Measurements from ENCODE around the gene FLG2. TPM values are rescaled to one million over a fixed set of nuclear protein-coding genes. Genes with fewer than 3 reads are reported as not detected.

FLG2 gene
- total RNA-seq = not detected
- long read RNA-seq = 0 reads

GRCh38 chr1:152359906-152360305, at the start of gene FLG2:
Gene FLG2, minus strand, starts transcription at chr1:152360006. Its CDS starts 1,122 bp downstream, at chr1:152358884.
- no peak for DNase-seq

DNA sequence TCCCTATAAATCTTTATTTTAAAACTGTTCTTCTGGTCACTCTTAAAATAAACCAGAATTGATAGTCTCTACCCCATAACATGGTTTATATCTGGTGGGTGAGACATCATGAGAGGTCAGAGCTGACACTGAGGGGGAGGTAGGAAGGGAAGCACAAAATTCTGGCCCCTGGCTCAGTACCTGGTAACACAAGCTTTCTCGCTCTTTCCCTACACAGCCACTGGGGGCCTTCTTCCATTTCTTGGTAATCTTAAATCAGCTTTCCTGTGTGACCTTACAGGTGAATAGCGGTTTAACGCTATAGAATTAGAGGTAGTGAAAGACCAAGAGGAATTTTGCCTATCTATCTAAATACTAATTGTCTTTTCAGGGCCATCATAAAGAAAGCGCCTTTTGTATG, 48.9 kb upstream of the FLG2 start:
- intact Hi-C loops (cut with DNase I) = no loop called here

More at GRCh38 chr1:152359906-152360305, at the start of gene FLG2:
- TF ChIP-seq, protein P1, sequence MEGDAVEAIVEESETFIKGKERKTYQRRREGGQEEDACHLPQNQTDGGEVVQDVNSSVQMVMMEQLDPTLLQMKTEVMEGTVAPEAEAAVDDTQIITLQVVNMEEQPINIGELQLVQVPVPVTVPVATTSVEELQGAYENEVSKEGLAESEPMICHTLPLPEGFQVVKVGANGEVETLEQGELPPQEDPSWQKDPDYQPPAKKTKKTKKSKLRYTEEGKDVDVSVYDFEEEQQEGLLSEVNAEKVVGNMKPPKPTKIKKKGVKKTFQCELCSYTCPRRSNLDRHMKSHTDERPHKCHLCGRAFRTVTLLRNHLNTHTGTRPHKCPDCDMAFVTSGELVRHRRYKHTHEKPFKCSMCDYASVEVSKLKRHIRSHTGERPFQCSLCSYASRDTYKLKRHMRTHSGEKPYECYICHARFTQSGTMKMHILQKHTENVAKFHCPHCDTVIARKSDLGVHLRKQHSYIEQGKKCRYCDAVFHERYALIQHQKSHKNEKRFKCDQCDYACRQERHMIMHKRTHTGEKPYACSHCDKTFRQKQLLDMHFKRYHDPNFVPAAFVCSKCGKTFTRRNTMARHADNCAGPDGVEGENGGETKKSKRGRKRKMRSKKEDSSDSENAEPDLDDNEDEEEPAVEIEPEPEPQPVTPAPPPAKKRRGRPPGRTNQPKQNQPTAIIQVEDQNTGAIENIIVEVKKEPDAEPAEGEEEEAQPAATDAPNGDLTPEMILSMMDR (IDR thresholded peaks at IDR 0.05) = no peak
- no peak within 1 kb of the TSS for H3K4me3 ChIP-seq
- no peaks in the 10 kb centered on the region for H3K27me3 ChIP-seq
- no peaks in the 10 kb centered on the region for H3K36me3 ChIP-seq
- ATAC-seq = no peak
- H3K4me1 ChIP-seq = no peaks in the 10 kb centered on the region
- intact Hi-C loops (cut with DNase I) = no loop called here
- H3K9me3 ChIP-seq = no peaks in the 10 kb centered on the region
- no peak within 1 kb of the TSS for H3K27ac ChIP-seq

DNA sequence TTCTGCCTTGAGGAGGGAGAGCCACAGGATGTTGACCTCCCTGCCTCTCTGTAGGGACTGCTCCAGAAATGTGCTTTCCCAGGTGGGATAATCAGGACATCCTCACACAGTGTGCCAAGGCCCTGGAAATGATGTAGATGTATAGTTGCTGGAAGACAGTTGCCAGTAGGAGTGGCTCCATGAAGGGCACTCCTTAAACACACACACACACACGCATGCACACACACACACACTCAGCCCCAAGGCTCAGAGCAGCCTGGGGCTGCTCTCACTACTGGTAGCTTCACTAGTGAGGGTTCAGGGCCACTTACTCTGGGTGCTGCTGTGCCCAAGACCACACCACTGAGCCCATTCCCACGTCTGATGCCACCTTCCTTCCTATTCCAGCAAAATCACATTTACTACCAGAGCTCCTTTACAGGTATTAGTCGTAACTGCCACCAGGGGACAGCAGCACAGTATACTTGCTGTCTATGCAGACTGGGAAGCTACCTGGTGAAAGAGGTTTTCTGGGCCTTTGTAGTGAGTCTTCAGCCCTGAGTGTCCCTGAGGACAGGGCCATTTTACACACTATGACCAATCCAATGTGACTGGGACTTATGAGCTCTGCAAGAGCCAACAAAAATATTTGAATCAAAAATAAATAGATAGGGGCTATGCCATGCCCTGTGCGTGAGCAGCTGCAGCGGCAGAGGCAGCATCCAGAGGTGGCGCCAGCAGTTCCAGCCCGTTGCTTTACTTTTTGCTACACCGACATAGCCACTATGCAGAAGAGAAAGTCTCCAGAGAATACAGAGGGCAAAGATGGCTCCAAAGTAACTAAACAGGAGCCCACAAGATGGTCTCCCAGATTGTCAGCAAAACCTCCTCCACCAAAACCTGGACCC, 39.2 kb upstream of the FLG2 start:
- TF ChIP-seq, protein P1 (IDR thresholded peaks at IDR 0.05) = peak; percentile 38
- intact Hi-C loops (cut with DNase I) = no loop called here
- Histone ChIP-seq H3K27me3 (no peaks in the 10 kb centered on the region), H3K4me3 (no peak overlapping the region), H3K27ac (no peak overlapping the region), H3K4me1 (no peaks in the 10 kb centered on the region), H3K36me3 (no peaks in the 10 kb centered on the region), H3K9me3 (no peaks in the 10 kb centered on the region)
- ATAC-seq (peak; percentile 65), DNase-seq (no peak)

More for the DNA sequence above, 48.9 kb upstream of the FLG2 start:
- no peaks in the 10 kb centered on the region for H3K9me3 ChIP-seq
- no peak overlapping the region for H3K27ac ChIP-seq
- H3K27me3 ChIP-seq = no peaks in the 10 kb centered on the region
- ATAC-seq (no peak), DNase-seq (no peak)
- H3K36me3 ChIP-seq = no peaks in the 10 kb centered on the region
- peaks cover 4% of the 10 kb centered on the region for H3K4me1 ChIP-seq
- TF ChIP-seq, protein P1 (IDR thresholded peaks at IDR 0.05) = no peak
- H3K4me3 ChIP-seq = no peak overlapping the region

- DNase-seq (no peak), ATAC-seq (no peak)
- no peaks in the 10 kb centered on the region for H3K36me3 ChIP-seq
- H3K27me3 ChIP-seq = no peaks in the 10 kb centered on the region
- H3K4me1 ChIP-seq = no peaks in the 10 kb centered on the region
- TF ChIP-seq, protein P1 (IDR thresholded peaks at IDR 0.05) = no peak
- no peak overlapping the region for H3K27ac ChIP-seq
- intact Hi-C loops (cut with DNase I) = no loop called here
- no peak overlapping the region for H3K4me3 ChIP-seq
- no peaks in the 10 kb centered on the region for H3K9me3 ChIP-seq
Observed at GRCh38 chr1:152397474-152397873, 37.7 kb upstream of the FLG2 start.

DNA sequence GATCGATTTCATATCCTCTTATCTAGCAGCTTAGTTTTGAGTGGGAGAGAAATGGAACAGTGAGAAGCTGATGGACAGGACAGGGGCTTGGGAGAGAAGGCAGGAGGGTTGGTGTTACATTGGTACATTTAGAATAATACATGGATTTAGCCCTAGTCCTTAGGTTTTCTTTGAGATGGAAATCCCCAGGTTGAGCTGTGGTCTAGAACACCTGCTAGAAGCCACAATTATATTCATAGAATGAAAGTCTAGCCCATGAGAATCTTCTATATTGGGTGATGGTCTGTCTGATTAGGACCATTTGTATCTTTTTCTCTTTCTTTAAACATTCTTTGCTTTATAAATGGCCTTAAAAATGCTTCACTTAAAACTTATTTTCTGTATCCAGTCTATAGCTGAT, 34.3 kb upstream of the FLG2 start:
- Histone ChIP-seq H3K9me3 (no peaks in the 10 kb centered on the region), H3K27me3 (no peaks in the 10 kb centered on the region), H3K4me1 (no peaks in the 10 kb centered on the region), H3K4me3 (no peak overlapping the region), H3K36me3 (no peaks in the 10 kb centered on the region), H3K27ac (no peak overlapping the region)
- intact Hi-C loops (cut with DNase I) = no loop called here
- ATAC-seq (no peak), DNase-seq (no peak)
- TF ChIP-seq, protein P1 (IDR thresholded peaks at IDR 0.05) = no peak

All from upper lobe of right lung (tissue), 1 donor.